A673 (cell line): ENCODE results near the gene MKNK1.

ENCODE experiments used
- CTCF ChIP-seq: fragments of 300-800, 200-600 bp; sonication (generic); conservative IDR thresholded peaks from 2 replicates; pipeline ENCODE4 v1.5.1; 2017; ENCODE audit warnings: low read depth, mild to moderate bottlenecking, antibody characterized with exemption, low read length, moderate library complexity, mixed read lengths
- EZH2 ChIP-seq: fragments of 200-600 bp; sonication (generic); IDR thresholded peaks from 2 replicates; pipeline ENCODE4 v1.6.1; 2017; ENCODE audit warnings: borderline replicate concordance, low read depth, mild to moderate bottlenecking, mixed read lengths, antibody characterized with exemption, low read length; ENCODE audit not compliant: poor library complexity, severe bottlenecking

- TF ChIP-seq CTCF = no peak
- TF ChIP-seq EZH2 = no peak
These were observed 80.3 kb downstream of the MKNK1 start for GRCh38 chr1:46523496-46524353.
